Hepatocyte (in vitro differentiated cells): ENCODE measurements around the gene PTPRN2.

Experiments
- EZH2 ChIP-seq: fragments of 200-600 bp; sonication (generic); IDR thresholded peaks from 2 replicates; pipeline ENCODE4 v1.6.1; 2016; ENCODE audit warnings: antibody characterized with exemption, mild to moderate bottlenecking, borderline replicate concordance
- TF ChIP-seq, protein P1 (sequence below): fragments of 200-600 bp; sonication (generic); IDR thresholded peaks from 2 replicates; pipeline ENCODE4 v1.5.1; 2016; ENCODE audit warnings: antibody characterized with exemption, mild to moderate bottlenecking; ENCODE audit not compliant: poor library complexity

DNA sequence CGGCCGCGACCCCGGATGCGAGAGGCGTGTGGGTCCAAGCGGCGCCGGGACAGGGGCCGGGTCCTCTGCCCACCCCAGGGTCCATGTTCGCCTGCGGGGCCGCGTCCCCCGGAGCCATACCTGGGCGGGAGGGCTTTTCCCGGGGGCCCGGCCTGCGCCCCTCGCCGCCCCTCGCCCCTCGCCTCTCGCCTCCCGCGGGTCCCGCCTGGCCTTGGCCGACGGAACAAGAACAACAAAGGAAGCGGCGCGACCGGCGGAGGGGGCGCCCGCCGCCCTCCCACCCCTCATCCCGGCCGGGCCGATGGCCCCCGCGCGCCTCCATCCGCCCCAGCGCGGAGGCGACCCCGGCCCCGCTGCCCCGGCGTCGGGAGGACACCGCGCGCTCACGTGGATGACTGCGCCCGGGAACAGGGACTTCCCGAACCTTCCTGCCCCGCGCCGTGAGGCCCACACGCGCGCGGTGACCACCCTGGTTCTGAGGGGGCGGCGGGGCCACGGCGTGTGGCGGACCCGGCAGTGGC, 902.7 kb downstream of the PTPRN2 start:
- TF ChIP-seq, protein P1, sequence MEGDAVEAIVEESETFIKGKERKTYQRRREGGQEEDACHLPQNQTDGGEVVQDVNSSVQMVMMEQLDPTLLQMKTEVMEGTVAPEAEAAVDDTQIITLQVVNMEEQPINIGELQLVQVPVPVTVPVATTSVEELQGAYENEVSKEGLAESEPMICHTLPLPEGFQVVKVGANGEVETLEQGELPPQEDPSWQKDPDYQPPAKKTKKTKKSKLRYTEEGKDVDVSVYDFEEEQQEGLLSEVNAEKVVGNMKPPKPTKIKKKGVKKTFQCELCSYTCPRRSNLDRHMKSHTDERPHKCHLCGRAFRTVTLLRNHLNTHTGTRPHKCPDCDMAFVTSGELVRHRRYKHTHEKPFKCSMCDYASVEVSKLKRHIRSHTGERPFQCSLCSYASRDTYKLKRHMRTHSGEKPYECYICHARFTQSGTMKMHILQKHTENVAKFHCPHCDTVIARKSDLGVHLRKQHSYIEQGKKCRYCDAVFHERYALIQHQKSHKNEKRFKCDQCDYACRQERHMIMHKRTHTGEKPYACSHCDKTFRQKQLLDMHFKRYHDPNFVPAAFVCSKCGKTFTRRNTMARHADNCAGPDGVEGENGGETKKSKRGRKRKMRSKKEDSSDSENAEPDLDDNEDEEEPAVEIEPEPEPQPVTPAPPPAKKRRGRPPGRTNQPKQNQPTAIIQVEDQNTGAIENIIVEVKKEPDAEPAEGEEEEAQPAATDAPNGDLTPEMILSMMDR: no peak
- TF ChIP-seq EZH2: no peak
